NCI-H446 treated with DMSO at 0.1 percent for 48 hours (cell line): ENCODE measurements around the gene PC.

Source experiments
- DNase-seq: peaks from one replicate; lab custom pipeline; 2025; lab: John Stamatoyannopoulos, UW

Gene PC

DNA sequence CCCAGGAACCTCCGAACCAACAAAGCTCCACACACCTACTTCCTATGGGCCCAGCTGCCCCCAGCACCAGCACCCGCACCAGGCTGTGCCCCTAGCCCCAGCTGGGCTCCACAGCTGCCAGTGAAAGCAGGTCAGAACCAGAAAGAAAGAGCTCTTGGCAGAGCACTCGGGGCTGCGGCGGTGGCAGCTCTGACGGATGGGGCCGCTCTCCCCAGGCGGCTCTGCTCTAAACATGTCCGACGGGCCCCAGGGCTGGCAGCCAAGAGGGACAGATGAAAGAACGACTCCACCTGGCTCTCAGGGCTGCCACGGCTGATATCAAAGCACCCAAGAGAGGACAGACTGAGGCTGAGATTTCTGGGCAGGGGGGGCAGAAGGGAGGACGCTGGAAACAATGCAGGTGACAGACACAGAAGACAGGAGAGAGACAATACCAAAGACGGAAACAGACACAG is 75.6 kb downstream of the PC start:
- DNase-seq: no peak

DNA sequence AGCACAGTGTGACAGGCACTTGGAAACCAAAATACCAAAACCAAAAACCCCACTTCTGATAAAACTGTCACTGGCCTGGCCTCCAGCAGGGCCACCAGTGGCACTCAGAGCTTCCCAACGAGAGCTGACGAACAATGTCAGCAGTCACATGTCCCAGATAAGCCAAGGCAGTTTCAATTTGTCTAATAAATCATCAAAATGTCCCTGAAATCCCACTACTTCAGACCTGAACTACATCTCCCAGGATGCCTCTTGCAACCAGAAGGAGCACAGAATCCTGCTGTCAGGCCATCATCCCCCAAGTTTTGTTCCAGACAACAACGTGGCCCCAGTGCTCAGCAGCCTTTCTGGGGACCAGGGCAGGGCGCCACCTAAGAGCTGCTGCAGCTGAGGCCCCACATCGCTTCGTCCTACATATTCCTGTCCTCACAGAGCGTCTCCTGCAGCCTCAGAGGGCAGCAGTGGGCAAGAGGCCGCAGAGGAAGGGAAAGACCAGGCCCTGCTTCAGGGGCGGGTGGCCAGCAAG is 76.2 kb downstream of the PC start:
- no peak for DNase-seq

DNA sequence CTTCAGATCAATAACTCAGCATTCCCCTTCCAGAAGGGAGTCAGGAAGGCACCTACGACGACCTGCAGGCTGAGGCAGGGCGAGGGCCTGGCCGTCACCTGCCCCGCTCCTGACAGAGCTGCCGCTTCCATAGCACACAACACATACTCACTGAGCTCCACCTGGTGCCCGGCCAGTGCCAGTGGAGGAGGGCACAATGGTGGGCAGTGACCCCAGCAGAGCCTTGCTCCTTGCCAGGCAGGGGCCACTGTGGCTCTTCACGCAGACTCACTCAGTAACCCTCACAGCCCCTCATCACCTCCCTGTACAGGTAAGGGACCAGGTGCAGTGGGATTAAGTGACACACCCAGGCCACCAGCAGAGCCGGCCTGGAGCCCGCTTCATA is 76.7 kb downstream of the PC start:
- DNase-seq: no peak

DNA sequence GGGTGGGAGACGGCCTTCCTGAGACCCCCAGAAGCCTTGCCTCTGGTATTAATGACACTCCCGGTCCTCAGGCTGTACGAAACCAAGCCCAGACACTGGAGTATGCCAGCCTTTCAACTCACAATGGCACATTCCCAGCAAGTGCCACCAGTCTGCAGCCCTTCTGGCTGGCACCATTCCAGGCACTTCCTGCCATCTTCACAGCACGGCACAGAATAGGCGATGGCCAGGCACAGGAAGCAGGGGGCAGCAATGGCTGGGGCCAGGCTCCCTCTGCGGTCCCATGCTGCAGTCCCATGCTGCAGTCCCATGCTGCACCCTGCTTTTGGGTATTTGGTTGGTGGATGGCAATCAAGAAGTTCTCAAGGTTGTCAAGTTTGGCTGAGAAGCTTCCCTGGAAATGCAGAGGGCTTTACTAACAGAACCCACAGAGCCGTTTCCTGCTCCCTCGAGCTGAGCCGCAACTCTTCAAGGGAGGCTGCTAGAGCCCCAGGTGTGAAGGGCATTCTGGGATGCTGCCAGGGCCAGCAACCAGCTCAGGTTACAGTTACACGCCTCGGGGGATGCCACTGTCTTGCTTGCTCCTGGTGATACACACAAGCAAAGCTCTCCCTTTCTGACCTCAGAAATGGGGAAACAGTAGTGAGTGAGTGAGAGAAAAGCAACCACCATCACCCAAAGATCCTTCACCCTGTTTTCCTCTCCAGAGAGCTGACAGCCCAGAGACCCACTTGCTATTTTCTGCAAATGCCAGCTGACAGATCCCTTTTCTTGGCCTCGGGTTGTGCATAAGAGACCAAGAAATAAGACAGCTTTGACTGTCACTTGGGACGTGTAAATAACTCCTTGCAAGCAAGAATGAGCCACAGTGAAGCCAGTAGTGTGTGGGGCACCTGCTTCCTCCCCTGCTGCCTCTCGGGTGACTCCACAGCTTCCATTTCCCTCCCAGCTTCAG is 77.4 kb downstream of the PC start:
- no peak for DNase-seq

DNA sequence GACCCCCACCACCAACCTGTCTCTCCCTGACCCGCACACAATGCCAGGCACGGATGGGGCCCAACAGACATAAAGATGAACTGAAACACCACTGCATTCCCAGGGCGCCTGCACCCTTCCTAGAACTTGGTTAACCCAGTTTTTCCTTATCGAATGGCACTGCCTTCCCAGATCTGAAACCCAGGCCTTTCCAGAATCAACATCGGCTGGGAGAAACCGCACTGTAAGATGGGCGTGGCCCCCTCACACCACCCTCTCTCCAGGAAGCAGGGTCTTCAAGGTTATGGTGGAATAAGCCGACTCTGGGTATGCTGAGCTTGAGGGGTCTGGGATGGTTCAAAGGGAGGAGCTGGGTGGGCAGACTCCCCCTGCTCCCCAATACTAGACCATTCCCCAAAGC is 78.2 kb downstream of the PC start:
- no peak for DNase-seq

DNA sequence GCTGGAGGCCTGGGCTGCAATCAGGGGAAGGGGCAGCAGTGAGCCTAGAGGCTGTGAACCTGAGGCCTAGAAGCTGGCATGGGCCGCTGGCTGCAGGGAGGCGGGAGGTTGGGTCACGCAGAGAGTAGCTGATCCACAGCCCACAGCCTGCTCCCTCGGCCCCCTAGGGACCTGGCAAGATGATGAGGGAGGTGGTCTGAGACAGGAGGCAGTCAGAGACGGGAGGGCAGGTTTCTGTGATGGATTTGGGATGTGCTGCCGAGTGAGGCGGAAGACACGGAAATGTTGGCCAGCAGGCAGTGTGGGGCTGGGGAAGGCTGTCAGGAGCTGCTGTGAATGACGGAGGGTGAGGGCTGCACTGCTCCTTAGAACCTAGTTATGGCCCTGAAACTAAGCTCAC is 78.6 kb downstream of the PC start:
- DNase-seq: no peak

DNA sequence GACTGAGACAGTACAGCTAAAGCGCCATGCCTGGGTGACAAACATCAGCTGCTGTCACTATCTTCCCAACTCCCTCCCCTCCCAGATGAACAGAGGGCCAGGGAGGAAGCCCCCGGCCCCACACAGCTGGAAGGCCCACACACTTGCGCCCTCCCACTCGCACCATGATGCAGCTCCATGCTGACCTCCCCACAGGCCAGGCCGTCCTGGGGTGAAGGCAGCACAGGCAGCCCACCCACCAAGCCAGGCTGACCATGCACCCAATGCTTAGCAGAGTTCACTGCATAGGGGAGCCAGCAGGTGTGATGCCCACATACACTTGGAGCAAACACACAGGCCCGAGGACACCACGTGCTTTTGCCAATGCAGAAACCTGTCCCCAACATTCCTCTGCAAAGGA is 79.2 kb downstream of the PC start:
- DNase-seq: no peak

DNA sequence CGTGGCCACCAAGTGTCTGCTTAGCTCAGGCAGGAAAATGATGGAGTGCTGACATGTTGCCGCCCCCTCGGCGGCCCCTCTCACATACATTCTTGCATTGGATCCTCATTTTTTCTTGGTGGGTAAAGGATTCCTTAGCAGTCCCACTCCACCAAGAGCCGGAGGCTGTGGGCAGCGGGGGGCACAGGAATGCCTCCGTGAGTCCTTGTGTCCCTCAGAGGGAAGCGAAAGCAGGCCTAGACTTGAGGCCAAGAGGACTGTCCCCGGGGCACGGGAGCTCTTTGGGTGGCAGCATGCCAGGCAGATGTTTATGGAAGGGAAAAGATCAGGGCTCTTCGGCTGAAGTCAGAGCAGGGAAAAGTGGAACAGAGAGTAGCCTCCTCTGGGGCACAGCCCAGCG is 79.7 kb downstream of the PC start:
- no peak for DNase-seq

DNA sequence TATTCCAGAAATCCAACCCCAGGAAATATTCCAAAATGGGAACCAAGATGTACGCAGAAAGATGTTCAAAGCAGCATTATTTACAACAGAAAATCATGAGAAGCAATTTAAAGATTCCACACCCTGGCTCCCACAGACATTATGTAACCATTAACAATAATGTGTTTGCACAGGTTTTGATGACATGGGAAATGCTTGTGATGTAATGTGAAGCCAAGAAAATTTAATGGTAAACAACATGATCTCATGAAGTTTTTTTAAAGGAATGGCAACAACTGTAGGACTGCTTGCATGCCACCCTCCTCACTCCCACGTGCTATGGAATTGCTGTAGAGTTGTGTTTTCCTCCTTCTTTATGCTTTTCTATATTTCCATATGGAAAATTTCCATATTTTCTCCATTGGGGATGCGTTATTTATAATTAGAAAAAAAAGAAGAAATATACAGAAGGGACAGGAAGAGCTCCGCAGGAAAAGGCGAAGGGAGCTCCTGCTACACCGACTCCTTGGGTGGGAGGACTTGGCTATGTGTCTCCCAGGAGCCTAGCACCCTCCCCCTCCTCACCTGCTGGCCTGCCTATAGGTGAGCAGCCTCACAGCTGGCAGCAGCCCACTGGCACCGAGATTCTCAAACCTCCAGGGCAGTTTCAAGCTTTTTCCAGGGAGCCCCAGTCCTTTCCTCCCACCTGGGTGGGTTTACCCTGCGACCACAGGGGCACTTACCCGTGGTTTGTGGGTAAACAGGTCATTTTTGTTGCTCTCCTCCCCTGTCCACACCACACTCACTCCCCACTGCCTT is 80.4 kb downstream of the PC start:
- DNase-seq: no peak

DNA sequence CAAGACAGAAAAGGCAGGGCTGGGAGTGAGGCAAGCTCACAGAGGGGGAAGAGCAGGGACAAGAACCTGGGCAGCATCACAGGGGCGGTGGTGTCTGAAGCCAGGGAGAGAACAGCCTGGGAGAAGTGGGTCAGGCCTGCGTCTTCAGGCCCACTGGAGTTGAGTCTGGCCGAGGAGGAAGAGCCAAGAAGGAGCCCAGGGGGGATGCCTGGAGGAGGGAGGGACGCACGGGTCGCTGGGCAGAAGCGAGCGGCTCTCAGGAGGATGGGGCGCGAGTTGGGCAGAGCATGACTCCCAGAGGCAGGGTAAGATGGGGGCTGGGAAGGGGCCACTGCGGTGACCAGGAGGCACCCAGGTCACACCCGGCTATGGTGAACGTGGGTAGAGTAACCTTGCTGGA is 82.8 kb downstream of the PC start:
- no peak for DNase-seq

DNA sequence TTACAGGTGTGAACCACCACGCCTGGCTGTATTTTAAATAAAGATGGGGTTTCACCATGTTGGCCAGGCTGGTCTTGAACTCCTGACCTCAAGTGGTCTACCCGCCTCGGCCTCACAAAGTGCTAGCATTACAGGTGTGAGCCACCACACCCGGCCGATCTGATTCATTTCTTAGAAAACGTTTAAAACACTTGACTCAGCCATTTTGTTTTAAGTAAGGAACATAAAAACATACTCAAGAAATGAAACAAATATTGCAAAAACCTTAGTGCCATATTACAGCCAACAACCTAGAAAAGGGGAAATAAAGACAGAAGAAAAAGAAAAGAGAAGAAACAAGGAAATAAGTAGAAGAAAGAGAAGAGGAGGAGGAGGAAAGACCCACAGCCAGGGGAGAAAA is 84.0 kb downstream of the PC start:
- no peak for DNase-seq

DNA sequence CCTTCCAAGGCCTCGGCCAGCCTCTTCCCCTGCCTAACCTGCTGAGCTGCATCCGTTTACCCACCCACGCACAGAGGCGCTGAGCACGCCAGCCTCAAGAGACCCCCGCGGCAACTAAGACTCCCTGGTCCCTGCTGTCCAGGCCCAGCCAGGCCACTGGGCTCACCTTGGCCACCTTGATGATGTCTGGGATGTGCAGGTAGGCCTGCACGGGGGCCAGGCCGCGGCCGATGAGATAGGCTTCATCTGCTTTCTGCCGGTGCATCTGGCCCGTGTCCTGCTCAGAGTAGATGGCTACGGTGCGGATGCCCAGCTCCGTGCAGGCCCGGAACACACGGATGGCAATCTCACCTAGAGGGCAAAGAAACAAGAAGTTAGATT is 86.7 kb downstream of the PC start:
- DNase-seq: no peak

DNA sequence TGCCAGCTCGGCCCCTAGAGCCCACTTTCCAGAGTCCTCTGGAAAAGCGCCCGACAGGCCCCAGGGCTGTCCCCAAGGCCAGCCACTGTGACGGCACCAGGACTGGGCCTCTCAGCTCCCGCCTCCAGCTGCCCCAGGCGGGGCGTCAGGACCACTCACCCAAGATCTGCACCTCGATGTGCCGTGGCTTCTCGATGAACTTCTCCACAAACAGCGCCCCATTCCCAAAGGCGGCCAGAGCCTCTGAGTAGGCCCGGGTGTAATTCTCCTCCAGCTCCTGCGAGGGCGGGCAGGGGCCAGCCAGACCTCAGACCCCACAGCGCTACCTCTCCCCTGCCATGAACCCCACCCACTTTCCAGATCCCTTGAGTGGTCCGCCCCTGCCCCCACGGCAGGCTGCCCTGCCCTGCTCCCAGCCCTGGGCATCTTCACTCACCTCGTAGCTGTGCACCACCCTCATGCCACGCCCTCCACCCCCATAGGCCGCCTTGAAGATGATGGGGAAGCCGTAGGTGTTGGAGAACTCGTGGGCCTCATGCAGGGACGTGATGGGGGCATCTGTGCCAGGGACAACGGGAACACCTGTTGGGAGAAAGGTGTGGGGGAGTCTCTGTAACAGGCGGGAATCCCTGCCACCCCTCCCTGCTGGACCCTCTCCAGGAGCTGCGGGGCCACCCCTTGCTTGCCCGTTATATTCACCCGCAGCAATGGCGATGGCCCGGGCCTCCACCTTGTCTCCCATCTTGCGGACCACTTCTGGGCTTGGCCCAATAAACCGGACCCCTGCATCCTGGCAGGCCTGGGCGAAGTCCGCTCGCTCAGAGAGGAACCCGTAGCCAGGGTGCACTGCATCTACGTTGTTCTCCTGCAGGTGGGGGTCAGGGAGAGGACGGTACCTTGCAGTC is 87.3 kb downstream of the PC start:
- DNase-seq: no peak

DNA sequence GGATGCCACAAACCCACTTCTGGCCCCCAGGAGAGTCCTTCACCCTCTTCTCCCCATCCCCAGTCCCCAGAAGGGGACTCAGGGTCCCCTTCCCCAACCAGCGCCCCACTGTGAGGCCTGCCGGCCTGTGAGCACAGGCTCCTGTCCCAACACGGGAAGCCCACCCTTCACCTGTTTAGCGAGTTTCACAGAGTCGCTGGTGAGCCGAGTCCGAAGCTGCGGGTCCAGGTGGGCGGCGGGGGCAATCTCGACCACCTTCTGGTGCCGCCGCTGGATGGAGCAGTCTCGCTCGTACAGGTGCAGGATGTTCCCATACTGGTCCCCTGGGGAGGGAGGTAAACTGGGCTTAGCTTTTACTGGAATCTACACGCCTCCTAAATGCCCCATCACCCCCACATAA is 88.1 kb downstream of the PC start:
- no peak for DNase-seq

DNA sequence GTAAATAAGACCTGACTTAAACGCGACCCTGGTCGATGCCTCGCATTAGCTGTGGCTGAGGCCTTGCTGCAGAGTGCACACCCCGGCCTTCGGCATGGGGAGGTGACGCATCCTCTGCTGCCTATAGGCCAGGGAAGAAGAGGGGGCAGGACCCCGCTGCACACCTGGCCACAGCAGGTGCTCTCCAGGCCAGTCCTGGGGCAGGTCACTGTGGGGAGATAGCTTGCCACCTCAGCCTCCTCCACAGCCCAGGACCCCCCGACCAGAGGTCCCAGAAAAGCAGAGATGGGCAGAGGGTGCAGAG is 88.7 kb downstream of the PC start:
- DNase-seq: no peak

DNA sequence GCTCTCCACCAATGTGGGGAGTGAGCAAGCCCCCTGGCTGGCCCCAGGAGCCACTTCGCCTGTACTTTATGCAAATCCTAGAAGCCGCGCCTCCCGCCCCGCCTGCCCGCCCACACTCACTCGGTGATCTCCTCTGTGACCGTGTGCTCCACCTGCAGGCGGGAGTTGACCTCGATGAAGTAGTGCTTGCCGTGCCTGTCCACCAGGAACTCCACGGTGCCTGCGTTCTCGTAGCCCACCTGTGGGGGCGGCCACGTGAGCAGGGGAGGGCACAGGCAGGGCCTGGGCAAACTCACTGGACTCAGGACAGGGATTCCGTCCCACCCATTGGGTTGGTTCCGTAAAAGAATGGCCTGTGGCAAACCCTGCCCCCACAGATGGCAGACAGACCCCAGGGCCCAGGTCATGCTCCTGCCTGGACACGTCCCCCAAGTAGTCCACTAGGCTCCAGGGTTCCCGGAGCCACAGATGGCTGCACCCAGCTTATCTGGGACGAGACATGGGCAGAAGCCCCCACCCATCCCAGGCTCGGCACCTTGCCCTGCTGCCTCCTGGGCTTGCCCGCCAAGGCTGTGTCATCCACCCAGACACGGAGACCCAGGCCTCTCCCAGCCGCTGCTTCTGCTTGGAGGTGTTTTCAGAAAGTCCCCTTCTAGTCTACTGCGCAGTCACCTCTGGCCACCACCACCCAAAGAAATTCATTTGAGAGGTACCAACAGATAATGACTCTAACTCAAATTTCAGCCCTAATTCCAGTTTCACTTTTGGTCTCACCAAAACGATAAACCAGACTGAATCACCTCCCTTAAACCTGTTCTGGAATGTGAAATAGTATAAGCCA is 89.2 kb downstream of the PC start:
- DNase-seq: no peak

DNA sequence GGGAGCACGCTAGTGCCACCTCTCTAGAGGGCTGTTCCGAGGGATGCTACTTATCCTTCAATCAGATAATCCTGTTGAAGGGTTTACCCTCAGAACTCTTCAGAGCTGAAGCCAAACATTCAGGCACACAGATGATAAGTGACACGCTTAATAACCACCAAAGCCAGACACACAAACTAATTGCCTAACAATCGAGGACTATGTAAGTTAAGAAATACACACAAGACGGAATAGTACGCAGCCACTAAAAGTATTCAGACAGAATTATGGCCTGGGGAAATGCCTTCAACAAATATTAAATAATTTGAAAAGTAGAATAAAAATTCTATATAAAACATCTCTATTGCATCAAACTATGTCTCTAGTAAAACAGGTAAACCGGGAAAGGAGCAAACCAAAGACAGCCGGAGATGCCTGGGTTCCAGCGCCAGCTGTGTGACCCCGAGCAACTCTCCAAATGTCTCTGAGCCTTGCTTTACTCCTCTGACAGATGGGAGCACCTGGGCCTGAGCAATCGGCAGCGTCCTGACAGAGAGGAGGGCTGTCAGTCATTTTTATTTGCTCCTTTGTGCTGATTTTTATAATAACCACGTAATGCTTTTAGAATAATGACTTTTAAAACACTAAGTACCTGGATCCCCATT is 90.0 kb downstream of the PC start:
- no peak for DNase-seq

DNA sequence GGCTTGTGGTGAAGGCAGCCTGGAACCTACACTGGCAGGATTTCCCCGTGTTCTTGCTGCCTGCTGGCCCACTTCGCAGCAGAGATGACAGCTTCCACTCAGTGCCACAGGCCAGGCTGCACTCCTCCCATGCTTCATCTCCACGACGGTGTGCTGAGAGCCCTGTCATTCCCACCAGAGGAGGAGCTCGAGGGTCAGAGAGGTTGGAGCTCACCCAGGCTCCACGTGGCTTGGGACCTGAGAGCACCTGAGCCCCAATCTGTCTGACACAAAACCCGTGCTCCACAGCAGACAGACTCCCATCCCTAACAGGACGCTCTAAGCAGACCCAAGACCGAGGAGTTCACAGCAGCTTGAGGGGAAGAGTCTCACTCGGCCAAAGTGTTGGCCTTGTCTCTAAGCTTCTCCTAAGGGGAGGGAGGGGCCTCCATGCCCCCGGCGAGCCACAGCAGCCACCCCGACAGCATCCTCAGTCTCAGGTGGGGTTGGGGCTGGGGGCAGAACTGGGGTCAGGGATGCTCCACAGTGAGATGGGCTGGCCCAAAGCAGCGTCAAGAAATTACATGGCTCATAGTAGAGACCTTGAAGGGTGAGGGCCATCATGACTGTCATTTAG is 90.7 kb downstream of the PC start:
- DNase-seq: no peak

DNA sequence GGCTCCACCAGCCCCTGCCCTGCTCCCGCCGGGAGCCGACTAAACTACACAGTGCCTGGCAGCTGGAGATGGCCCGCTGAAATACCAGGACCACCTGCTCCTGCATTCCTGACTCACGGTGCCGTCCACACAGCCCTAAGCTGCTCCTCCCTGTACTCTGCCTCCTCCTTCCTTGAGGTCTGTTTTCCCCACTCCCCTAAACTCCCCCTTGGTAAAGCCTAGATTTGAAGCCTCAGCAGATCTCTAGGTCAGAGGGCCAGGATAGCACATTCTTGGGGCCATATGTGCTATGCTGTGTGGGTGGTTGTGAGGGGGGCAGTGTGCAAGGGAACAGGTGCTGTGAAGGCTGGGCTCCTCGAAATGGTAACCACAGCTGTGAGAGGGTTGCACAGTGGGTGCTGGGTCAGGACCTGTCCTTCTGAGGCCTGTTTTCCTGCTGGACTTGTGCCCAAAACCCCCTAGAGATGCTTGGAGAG is 91.6 kb downstream of the PC start:
- DNase-seq: no peak

DNA sequence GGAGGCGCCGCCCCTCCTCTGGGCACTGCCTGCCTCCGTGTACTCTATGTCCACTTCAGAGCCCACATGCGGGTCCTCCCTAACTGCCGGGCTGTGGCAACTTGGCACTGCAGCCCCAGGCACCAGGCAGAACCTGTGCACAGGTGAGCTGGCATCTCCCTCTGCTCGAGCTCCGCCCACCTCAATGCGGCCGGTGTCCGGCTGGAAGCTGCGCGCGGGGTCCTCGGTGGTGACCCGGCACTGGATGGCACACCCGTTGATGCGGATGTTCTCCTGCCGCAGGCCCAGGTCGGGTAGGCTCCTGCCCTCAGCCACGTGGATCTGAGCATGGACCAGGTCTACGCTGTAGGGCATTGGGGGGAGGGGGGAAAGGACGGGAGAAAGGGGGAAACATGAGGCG is 92.2 kb downstream of the PC start:
- DNase-seq: no peak
